ENCODE data around the gene IQSEC3.

Gene IQSEC3

GRCh38 chr12:138171-138897 lies 71.8 kb downstream of the IQSEC3 start:
- ATAC-seq (ENCODE audit: insufficient read depth, low read depth) (no peak), DNase-seq (no peak)
- TF ChIP-seq, protein P1, sequence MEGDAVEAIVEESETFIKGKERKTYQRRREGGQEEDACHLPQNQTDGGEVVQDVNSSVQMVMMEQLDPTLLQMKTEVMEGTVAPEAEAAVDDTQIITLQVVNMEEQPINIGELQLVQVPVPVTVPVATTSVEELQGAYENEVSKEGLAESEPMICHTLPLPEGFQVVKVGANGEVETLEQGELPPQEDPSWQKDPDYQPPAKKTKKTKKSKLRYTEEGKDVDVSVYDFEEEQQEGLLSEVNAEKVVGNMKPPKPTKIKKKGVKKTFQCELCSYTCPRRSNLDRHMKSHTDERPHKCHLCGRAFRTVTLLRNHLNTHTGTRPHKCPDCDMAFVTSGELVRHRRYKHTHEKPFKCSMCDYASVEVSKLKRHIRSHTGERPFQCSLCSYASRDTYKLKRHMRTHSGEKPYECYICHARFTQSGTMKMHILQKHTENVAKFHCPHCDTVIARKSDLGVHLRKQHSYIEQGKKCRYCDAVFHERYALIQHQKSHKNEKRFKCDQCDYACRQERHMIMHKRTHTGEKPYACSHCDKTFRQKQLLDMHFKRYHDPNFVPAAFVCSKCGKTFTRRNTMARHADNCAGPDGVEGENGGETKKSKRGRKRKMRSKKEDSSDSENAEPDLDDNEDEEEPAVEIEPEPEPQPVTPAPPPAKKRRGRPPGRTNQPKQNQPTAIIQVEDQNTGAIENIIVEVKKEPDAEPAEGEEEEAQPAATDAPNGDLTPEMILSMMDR (IDR thresholded peaks at IDR 0.05; ENCODE audit: borderline replicate concordance, extremely low read depth, low read length, poor library complexity, severe bottlenecking), result no peak
- no peak for TF ChIP-seq EZH2 (IDR thresholded peaks at IDR 0.05; ENCODE audit: borderline replicate concordance, low read depth, low read length, severe bottlenecking)
- Histone ChIP-seq H2AFZ (ENCODE audit: low read depth, low read length) (no peak overlapping the region), H3K9ac (ENCODE audit: low read depth, low read length) (no peak overlapping the region), H3K4me2 (ENCODE audit: insufficient read depth, low read length) (no peak overlapping the region), H3K27me3 (ENCODE audit: insufficient read depth, low read length, poor library complexity) (peaks cover 4% of the 10 kb centered on the region), H3K4me1 (ENCODE audit: insufficient read depth, low read length) (no peaks in the 10 kb centered on the region), H3K4me3 (ENCODE audit: low read depth in 1 of 2, low read length in 2 of 2) (no peak overlapping the region), H3K79me2 (ENCODE audit: insufficient read depth, low read length) (no peaks in the 10 kb centered on the region), H3K36me3 (ENCODE audit: insufficient read depth, low read length) (no peaks in the 10 kb centered on the region), H4K20me1 (ENCODE audit: insufficient read depth, low read length) (no peaks in the 10 kb centered on the region), H3K9me3 (ENCODE audit: insufficient read depth, low read length, severe bottlenecking) (no peaks in the 10 kb centered on the region), H3K27ac (ENCODE audit: low read length) (no peak overlapping the region)

DNA sequence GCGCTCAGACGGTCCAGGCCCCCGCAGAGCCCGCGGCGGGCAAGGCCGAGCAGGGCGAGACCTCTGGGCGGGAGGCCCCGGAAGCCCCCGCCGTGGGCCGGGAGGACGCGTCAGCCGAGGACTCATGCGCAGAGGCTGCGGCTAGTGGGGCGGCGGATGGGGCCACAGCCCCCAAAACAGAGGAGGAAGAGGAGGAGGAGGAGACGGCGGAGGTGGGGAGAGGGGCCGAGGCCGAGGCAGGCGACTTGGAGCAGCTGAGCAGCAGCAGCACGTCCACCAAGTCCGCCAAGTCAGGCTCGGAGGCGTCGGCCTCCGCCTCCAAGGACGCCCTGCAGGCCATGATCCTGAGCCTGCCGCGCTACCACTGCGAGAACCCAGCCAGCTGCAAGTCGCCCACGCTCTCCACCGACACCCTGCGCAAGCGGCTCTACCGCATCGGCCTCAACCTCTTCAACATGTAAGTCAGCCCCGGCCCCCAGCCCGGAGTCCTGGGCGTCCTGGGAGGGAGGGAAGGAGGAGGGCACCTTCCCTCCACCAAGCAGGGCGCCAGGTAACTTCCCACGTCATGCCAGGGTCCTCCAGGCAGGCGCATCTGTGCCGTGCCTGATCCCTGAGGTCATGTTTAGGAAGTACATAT lies 72.4 kb downstream of the IQSEC3 start:
- no peak overlapping the region for H3K9ac ChIP-seq (ENCODE audit: low read depth, low read length)
- peaks cover 4% of the 10 kb centered on the region for H3K27me3 ChIP-seq (ENCODE audit: insufficient read depth, low read length, poor library complexity)
- no peaks in the 10 kb centered on the region for H3K36me3 ChIP-seq (ENCODE audit: insufficient read depth, low read length)
- H2AFZ ChIP-seq (ENCODE audit: low read depth, low read length), result no peak overlapping the region
- H4K20me1 ChIP-seq (ENCODE audit: insufficient read depth, low read length), result no peaks in the 10 kb centered on the region
- no peak overlapping the region for H3K4me2 ChIP-seq (ENCODE audit: insufficient read depth, low read length)
- H3K9me3 ChIP-seq (ENCODE audit: insufficient read depth, low read length, severe bottlenecking), result no peaks in the 10 kb centered on the region
- no peaks in the 10 kb centered on the region for H3K4me1 ChIP-seq (ENCODE audit: insufficient read depth, low read length)
- H3K4me3 ChIP-seq (ENCODE audit: low read depth in 1 of 2, low read length in 2 of 2), result no peak overlapping the region
- no peaks in the 10 kb centered on the region for H3K79me2 ChIP-seq (ENCODE audit: insufficient read depth, low read length)
- H3K27ac ChIP-seq (ENCODE audit: low read length), result no peak overlapping the region
- no peak for ATAC-seq (ENCODE audit: insufficient read depth, low read depth)
- no peak for TF ChIP-seq EZH2 (IDR thresholded peaks at IDR 0.05; ENCODE audit: borderline replicate concordance, low read depth, low read length, severe bottlenecking)
- TF ChIP-seq, protein P1 (IDR thresholded peaks at IDR 0.05; ENCODE audit: borderline replicate concordance, extremely low read depth, low read length, poor library complexity, severe bottlenecking), result no peak
- no peak for DNase-seq

DNA sequence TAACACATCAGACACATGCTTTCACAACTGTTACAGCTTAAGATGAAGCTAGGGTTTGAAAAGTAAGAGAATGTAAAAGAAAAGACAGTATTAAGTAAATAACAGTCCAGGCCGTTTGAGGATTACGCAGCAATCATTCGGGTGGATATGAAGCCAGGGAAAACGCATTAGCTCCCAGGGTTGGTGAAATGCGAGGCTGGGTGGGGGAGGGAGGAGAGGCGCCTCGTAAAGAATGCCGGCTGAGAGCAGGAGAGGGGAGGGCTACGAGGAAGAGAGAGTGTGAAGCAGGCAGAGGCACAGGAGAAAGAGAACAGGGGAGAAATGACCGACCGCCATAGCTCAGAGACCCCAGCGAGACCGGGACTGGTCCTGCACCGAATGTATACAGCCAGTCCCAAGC lies 73.0 kb downstream of the IQSEC3 start:
- H4K20me1 ChIP-seq (ENCODE audit: insufficient read depth, low read length), result no peaks in the 10 kb centered on the region
- no peaks in the 10 kb centered on the region for H3K79me2 ChIP-seq (ENCODE audit: insufficient read depth, low read length)
- no peak overlapping the region for H2AFZ ChIP-seq (ENCODE audit: low read depth, low read length)
- H3K4me1 ChIP-seq (ENCODE audit: insufficient read depth, low read length), result no peaks in the 10 kb centered on the region
- H3K4me3 ChIP-seq (ENCODE audit: low read depth in 1 of 2, low read length in 2 of 2), result no peak overlapping the region
- H3K9me3 ChIP-seq (ENCODE audit: insufficient read depth, low read length, severe bottlenecking), result no peaks in the 10 kb centered on the region
- peaks cover 4% of the 10 kb centered on the region for H3K27me3 ChIP-seq (ENCODE audit: insufficient read depth, low read length, poor library complexity)
- no peak overlapping the region for H3K9ac ChIP-seq (ENCODE audit: low read depth, low read length)
- ATAC-seq (ENCODE audit: insufficient read depth, low read depth), result no peak
- no peak overlapping the region for H3K4me2 ChIP-seq (ENCODE audit: insufficient read depth, low read length)
- no peak for DNase-seq
- H3K36me3 ChIP-seq (ENCODE audit: insufficient read depth, low read length), result no peaks in the 10 kb centered on the region
- TF ChIP-seq EZH2 (IDR thresholded peaks at IDR 0.05; ENCODE audit: borderline replicate concordance, low read depth, low read length, severe bottlenecking), result no peak
- TF ChIP-seq, protein P1 (IDR thresholded peaks at IDR 0.05; ENCODE audit: borderline replicate concordance, extremely low read depth, low read length, poor library complexity, severe bottlenecking), result no peak
- H3K27ac ChIP-seq (ENCODE audit: low read length), result no peak overlapping the region

Data from DND-41 (cell line).